HUES48 (cell line): ENCODE measurements around the gene ZSCAN31.
"Not testable (repeated sequence)": the region's sequence is repeated elsewhere in the genome, so short reads cannot be mapped to it uniquely, and the experiment has no call there.

Source experiments
- H3K27ac ChIP-seq: one replicate; pipeline ENCODE4 v1.7.0; 2013; ENCODE audit warnings: low read depth, low read length, inconsistent platforms
- H3K27me3 ChIP-seq: 2 replicates; pipeline ENCODE4 v1.6.1; 2013; ENCODE audit warnings: mild to moderate bottlenecking, low read length; ENCODE audit not compliant: control insufficient read depth, insufficient read depth
- H3K36me3 ChIP-seq: 2 replicates; pipeline ENCODE4 v1.6.1; 2013; ENCODE audit warnings: low read length; ENCODE audit not compliant: control insufficient read depth, insufficient read depth
- H3K4me1 ChIP-seq: 2 replicates; pipeline ENCODE4 v1.6.1; 2013; ENCODE audit warnings: mild to moderate bottlenecking, low read length; ENCODE audit not compliant: control insufficient read depth, insufficient read depth
- H3K4me3 ChIP-seq: 2 replicates; pipeline ENCODE4 v1.5.1; 2013; ENCODE audit warnings: mild to moderate bottlenecking, low read depth, low read length
- H3K9ac ChIP-seq: 2 replicates; pipeline ENCODE4 v1.6.1; 2013; ENCODE audit warnings: mild to moderate bottlenecking, low read depth, low read length, moderate library complexity
- H3K9me3 ChIP-seq: 2 replicates; pipeline ENCODE4 v1.6.1; 2013; ENCODE audit warnings: low read length; ENCODE audit not compliant: control insufficient read depth, insufficient read depth

ZSCAN31 gene

DNA sequence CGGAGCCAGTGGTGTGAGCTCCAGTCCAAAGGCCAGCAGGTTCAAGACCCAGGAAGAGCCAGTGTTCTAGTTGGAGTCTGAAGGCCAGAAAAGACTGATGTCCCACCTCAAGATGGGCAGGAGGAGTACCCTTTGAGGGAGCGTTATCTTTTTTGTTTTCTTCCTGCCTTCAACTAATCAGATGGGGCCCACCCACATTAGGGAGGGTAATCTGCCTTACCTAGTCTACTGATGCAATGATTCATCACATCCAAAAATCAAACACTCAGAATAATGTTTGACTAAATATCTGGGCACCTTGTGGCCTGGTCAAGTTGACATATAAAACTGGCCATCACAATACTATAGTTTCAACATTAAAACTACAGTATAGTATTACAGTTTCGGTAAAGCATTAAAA lies 33.5 kb upstream of the ZSCAN31 start:
- H3K4me3 ChIP-seq: no peak overlapping the region
- H3K36me3 ChIP-seq: peaks cover 22% of the 10 kb centered on the region
- H3K27ac ChIP-seq: no peak overlapping the region
- no peaks in the 10 kb centered on the region for H3K9me3 ChIP-seq
- H3K27me3 ChIP-seq: no peaks in the 10 kb centered on the region
- no peaks in the 10 kb centered on the region for H3K4me1 ChIP-seq
- H3K9ac ChIP-seq: no peak overlapping the region

DNA sequence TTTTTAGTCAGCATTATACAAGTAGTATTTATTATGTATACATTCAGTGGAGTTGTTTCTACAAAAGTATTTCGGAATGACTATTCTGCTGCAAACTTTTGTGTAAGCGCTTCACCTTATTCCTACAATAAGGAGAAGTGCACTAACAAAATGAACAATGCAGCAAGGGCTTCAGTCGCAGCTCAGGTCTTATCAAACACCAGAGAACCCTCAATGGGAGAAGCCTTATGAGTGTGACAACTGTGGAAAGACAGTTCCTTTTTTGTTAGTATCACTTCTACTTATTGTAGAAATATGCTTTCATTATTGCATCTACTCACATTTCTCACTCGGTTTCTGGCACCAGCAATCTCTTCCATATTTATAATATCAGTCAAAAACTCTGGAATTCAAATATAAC lies 32.6 kb upstream of the ZSCAN31 start:
- H3K27me3 ChIP-seq: no peaks in the 10 kb centered on the region
- H3K27ac ChIP-seq: no peak overlapping the region
- peaks cover 30% of the 10 kb centered on the region for H3K36me3 ChIP-seq
- no peak overlapping the region for H3K9ac ChIP-seq
- no peaks in the 10 kb centered on the region for H3K9me3 ChIP-seq
- no peaks in the 10 kb centered on the region for H3K4me1 ChIP-seq
- H3K4me3 ChIP-seq: no peak overlapping the region

DNA sequence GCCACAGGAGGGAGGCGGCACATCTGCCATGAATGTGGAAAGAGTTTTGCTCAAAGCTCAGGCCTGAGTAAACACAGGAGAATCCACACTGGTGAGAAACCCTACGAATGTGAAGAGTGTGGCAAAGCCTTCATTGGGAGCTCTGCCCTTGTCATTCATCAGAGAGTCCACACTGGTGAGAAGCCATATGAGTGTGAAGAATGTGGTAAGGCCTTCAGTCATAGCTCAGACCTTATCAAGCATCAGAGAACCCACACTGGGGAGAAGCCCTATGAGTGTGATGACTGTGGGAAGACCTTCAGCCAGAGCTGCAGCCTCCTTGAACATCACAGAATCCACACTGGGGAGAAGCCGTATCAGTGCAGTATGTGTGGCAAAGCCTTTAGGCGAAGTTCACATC lies 29.6 kb upstream of the ZSCAN31 start:
- not testable (repeated sequence) for H3K27me3 ChIP-seq, H3K4me3 ChIP-seq, H3K9ac ChIP-seq, H3K9me3 ChIP-seq, H3K27ac ChIP-seq, H3K4me1 ChIP-seq
- peaks cover 45% of the 10 kb centered on the region for H3K36me3 ChIP-seq

DNA sequence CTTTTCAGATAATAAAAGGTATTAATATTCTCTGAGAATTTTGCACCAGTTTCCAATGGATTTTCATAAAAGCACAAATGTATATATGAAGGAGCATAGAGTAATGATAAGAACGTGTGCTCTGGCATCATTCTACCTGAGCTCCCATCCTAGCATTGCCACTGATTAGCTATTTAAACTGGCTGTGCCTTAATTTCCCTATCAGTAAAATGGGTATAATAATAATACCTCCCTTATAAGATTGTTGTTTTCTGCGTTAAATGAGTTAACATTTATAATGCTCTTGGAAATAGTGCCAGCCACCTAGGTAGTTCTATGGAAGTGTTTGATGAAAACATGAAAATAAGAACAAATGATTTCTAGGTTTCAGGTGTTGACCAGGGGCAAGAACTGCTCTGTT lies 25.0 kb upstream of the ZSCAN31 start:
- Histone ChIP-seq H3K9me3 (no peaks in the 10 kb centered on the region), H3K4me3 (no peak overlapping the region), H3K4me1 (peaks cover 5% of the 10 kb centered on the region), H3K36me3 (peaks cover 40% of the 10 kb centered on the region), H3K27ac (no peak overlapping the region), H3K27me3 (no peaks in the 10 kb centered on the region), H3K9ac (no peak overlapping the region)

DNA sequence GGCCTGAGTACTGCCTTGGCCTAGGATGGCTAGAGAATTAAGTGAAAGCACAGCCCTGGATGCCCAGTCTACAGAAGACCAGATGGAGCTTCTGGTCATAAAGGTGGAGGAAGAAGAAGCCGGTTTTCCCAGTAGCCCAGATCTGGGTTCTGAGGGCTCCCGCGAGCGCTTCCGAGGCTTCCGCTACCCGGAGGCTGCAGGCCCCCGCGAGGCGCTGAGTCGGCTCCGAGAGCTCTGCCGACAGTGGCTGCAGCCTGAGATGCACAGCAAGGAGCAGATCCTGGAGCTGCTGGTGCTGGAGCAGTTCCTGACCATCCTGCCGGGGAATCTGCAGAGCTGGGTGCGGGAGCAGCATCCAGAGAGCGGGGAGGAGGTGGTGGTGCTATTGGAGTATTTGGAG lies 23.6 kb upstream of the ZSCAN31 start:
- H3K36me3 ChIP-seq: peaks cover 27% of the 10 kb centered on the region
- not testable (repeated sequence) for H3K9ac ChIP-seq

DNA sequence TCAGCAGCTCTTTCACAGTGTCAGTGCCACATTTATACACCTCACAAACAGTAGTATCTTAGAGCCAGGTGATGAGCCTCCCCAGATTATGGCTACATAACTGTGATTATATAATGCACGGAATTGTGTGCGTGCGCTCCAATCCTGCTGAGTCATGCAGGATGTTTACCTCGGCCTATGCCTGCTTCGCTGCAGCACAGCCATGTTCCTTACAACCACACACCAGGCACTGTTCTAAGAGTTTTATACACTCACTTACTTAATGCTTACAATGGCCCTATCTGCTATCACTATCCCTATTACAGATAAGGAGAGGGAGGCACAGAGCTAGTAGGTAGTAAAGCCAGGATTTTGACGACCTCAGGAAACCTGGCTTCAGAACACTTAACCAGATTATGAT lies 21.1 kb upstream of the ZSCAN31 start:
- Histone ChIP-seq H3K9ac (no peak overlapping the region), H3K9me3 (no peaks in the 10 kb centered on the region), H3K27ac (no peak overlapping the region)

More for the DNA sequence above, 23.6 kb upstream of the ZSCAN31 start:
- not testable (repeated sequence) for H3K9me3 ChIP-seq, H3K27ac ChIP-seq, H3K27me3 ChIP-seq, H3K4me3 ChIP-seq
- H3K4me1 ChIP-seq: peaks cover 13% of the 10 kb centered on the region

DNA sequence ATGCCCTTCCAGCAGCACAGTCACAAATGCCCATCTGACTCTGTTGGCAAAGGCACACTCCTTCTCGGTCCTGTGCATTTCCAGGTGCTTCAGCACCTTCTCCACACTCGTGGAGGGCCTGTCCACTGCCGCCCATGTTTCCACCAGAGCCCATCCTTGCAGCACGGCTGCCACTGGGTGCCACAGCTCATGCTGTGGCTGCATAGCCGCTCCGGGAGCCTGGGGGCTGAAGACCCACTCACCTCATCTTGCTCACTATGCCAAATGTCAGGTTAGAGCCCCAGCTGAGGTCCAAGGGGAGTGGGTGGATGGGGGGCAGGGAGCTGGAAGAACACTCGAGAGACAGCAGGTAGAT lies 20.7 kb upstream of the ZSCAN31 start:
- Histone ChIP-seq H3K27ac (peak overlapping the region; percentile 63), H3K9ac (no peak overlapping the region), H3K9me3 (no peaks in the 10 kb centered on the region), H3K4me3 (no peak overlapping the region), H3K4me1 (peaks cover 13% of the 10 kb centered on the region), H3K36me3 (peaks cover 14% of the 10 kb centered on the region; the same call in 1 of the 2 replicates), H3K27me3 (no peaks in the 10 kb centered on the region)

More for the DNA sequence above, 21.1 kb upstream of the ZSCAN31 start:
- H3K36me3 ChIP-seq: peaks cover 14% of the 10 kb centered on the region; the same call in 1 of the 2 replicates
- H3K4me3 ChIP-seq: no peak overlapping the region
- no peaks in the 10 kb centered on the region for H3K27me3 ChIP-seq
- H3K4me1 ChIP-seq: peaks cover 13% of the 10 kb centered on the region

DNA sequence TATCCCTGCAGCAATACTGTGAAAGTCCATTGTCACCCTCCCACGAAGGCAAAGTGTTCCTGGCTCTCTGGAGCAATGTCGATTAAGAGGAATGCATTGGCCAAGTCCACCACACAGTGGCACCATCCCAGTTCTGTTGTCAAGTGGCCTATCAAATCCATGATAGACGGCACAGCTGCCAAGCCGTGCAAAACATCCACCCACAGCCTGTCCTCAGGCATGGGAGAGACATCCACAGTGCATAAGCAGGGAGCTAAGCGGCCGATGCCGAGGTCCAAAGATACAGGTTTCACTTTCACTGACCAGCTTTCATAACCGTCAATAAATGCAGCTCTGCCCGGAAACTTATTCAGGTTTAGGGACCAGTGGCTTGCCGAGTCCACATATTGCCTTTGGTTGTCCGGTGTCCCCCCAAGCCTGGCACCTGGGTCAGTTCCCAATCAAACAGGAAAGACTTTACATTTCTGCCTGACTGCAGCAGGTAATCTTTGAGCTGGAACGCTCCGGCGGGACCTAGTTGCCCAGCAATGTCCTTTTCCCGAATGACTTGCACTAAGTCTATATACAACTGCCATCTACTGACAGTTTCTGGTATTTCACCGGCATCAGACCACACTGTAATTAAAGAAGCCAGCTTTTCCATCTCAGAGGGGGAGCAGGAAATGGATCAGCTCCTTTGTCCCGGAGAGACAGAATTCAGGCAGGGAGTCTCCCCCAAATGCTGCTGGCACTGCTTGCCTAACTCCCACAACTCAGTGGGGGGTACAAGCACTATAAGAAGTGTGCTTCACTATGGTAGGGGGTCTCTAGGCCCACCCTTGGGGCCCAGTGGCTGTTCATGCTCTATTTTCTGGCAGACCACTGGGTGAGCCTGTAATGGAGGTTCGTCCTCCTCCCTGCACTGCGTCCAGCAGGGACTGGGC lies 20.1 kb upstream of the ZSCAN31 start:
- Histone ChIP-seq H3K9me3 (no peaks in the 10 kb centered on the region), H3K27ac (peak overlapping the region; percentile 71), H3K4me1 (peaks cover 17% of the 10 kb centered on the region), H3K9ac (peak overlapping the region; percentile 71), H3K4me3 (peak overlapping the region; percentile 53), H3K27me3 (no peaks in the 10 kb centered on the region), H3K36me3 (peaks cover 9% of the 10 kb centered on the region; the same call in 1 of the 2 replicates)

DNA sequence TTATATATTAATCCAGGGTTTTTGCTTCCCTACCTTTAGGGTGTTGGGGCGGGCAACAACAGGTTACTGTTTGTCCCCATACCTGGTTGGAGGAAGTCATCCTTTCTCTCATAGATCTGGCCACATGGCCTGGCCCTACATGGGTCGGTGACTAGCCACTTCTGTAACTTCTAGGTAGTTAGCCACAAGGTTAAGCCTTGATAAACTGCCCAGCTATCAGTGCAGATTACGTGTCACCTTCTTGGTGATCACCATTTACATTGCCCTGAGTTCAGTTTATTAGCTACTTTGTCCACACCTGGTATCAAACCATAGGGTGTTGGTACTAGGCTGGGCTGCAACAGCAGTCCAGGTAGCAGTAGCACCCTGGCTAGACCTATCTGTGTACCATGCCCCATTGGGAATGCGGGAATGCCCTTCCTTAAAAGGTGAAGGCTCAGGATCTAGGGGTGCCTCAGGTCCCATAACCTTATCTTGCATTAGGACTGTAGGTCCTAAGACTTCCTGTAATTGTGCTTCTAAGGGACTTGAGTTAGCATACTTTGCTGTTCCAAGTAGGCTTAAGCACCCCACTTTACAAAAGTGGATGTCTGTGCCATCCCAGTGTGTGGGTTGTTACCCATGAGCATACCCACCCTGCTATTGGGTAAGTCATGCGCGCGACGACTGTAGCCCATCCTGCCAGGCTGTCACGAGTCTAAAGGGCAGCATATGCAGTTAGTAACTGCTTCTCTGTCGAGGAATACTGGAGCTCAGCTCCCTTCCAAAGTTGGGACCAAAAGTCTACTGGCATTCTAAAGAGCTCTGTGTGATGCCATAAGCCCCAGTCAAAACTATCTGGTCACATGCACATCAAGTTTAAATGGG lies 19.0 kb upstream of the ZSCAN31 start:
- H3K9ac ChIP-seq: no peak overlapping the region
- H3K4me3 ChIP-seq: no peak overlapping the region
- no peaks in the 10 kb centered on the region for H3K27me3 ChIP-seq
- H3K9me3 ChIP-seq: no peaks in the 10 kb centered on the region
- H3K27ac ChIP-seq: peak overlapping the region; percentile 71
- H3K4me1 ChIP-seq: peaks cover 22% of the 10 kb centered on the region
- H3K36me3 ChIP-seq: 0 out of 2 replicates have a peak, but pooled peaks cover 7% of the 10 kb centered on the region

DNA sequence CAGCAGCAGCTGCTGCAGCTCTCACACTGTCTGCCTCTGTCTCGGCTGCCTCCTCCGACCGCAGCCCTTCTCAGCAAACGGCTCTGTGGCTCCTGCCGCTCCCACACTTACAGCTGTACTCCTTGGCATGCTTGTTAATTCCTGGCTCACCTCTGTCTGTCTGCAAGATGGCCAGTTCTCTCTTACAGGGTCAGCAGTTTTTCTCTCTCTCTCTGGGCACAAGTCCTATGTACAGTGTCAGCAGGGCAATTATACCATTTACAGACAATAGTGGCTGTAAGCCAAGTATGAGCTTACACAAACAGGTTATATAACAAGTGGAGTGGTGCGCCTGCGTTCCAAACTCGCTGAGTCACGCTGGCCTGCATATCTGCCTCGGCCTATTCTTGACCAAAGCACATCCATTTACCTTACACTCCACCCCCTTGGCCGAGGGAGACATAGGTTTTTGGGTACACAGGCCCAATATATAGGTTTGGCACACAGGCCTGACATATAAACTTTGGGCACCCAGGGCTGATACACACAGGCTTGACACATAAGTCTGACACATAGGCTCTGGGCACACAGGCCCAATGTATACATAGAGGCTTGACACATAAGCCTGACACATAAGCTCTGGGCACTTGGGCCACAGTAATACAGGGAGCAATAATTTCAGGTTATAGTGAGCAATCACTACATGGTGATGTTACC lies 18.2 kb upstream of the ZSCAN31 start:
- Histone ChIP-seq H3K9me3 (no peaks in the 10 kb centered on the region), H3K4me1 (peaks cover 22% of the 10 kb centered on the region), H3K27me3 (no peaks in the 10 kb centered on the region), H3K9ac (no peak overlapping the region), H3K4me3 (no peak overlapping the region), H3K27ac (no peak overlapping the region), H3K36me3 (0 out of 2 replicates have a peak, but pooled peaks cover 4% of the 10 kb centered on the region)
